Stimulated activated CD4-positive, alpha-beta T cell treated with anti-CD3 and anti-CD28 coated beads, Interleukin-4, amount 100 ng/mL, for 4 hours (primary cell): ENCODE data around the gene COG3.

ENCODE experiments used
- DNase-seq, 2 experiments: peaks; one replicate each; pipeline ENCODE4 v3.0.0-alpha.2; 2020

Gene COG3

GRCh38 chr13:45448965-45449559 is 15.7 kb upstream of the COG3 start:
- DNase-seq = no peak

- DNase-seq = no peak
These were observed 13.5 kb upstream of the COG3 start for GRCh38 chr13:45451282-45451681.

- DNase-seq = no peak
These were observed 10.5 kb upstream of the COG3 start for GRCh38 chr13:45454204-45454603.

- DNase-seq = no peak
These were observed 8.4 kb upstream of the COG3 start for GRCh38 chr13:45456196-45456972.

GRCh38 chr13:45464141-45464686 is 525 bp upstream of the COG3 start:
- DNase-seq = no peak

- DNase-seq = no peak
These were observed 1.6 kb downstream of the COG3 start for GRCh38 chr13:45466359-45466758.

- DNase-seq = no peak
These were observed 3.9 kb downstream of the COG3 start for GRCh38 chr13:45468635-45469034.

GRCh38 chr13:45472171-45472705 is 7.5 kb downstream of the COG3 start:
- no peak for DNase-seq

- peak in 1 of 2 experiments; percentile 12 for DNase-seq
These were observed 8.9 kb downstream of the COG3 start for GRCh38 chr13:45473627-45474026.

GRCh38 chr13:45474584-45475454 is 10.1 kb downstream of the COG3 start:
- no peak for DNase-seq

GRCh38 chr13:45479661-45480060 is 14.9 kb downstream of the COG3 start:
- no peak for DNase-seq

GRCh38 chr13:45481688-45482087 is 16.9 kb downstream of the COG3 start:
- DNase-seq = no peak

GRCh38 chr13:45482571-45483173 is 17.9 kb downstream of the COG3 start:
- DNase-seq = no peak

GRCh38 chr13:45487604-45488003 is 22.9 kb downstream of the COG3 start:
- DNase-seq = no peak

GRCh38 chr13:45490068-45490467 is 25.3 kb downstream of the COG3 start:
- no peak for DNase-seq

GRCh38 chr13:45492538-45492937 is 27.8 kb downstream of the COG3 start:
- DNase-seq = no peak

- DNase-seq = no peak
These were observed 32.2 kb downstream of the COG3 start for GRCh38 chr13:45496942-45497341.

GRCh38 chr13:45500492-45501174 is 35.9 kb downstream of the COG3 start:
- DNase-seq = no peak

GRCh38 chr13:45501175-45501526 is 36.4 kb downstream of the COG3 start:
- DNase-seq = no peak

GRCh38 chr13:45503658-45504057 is 38.9 kb downstream of the COG3 start:
- DNase-seq = no peak

GRCh38 chr13:45506811-45507210 is 42.1 kb downstream of the COG3 start:
- no peak for DNase-seq

- no peak for DNase-seq
These were observed 44.0 kb downstream of the COG3 start for GRCh38 chr13:45508776-45509175.
